ENCODE data around the gene ZWILCH.

GRCh38 chr15:66594344-66594743, 89.2 kb downstream of the ZWILCH start:
- TF ChIP-seq POLR2A (IDR thresholded peaks at IDR 0.05): no peak
- no peak for TF ChIP-seq CTCF (IDR thresholded peaks at IDR 0.05)
